ENCODE measurements around the gene RWDD3.

The RWDD3 gene

GRCh38 chr1:95216292-95216990 is 17.6 kb upstream of the RWDD3 start:
- Histone ChIP-seq H3K36me3 (ENCODE audit: insufficient read depth, low read length) (no peaks in the 10 kb centered on the region), H3K27me3 (ENCODE audit: insufficient read depth, low read length) (peaks cover 6% of the 10 kb centered on the region), H2AFZ (ENCODE audit: low read depth, low read length) (no peak overlapping the region), H3K4me1 (ENCODE audit: insufficient read depth, low read length) (no peaks in the 10 kb centered on the region), H3K4me3 (ENCODE audit: low read length) (no peak overlapping the region), H3K9me3 (ENCODE audit: low read length) (no peaks in the 10 kb centered on the region)

GRCh38 chr1:95217371-95217770 is 16.6 kb upstream of the RWDD3 start:
- no peak overlapping the region for H2AFZ ChIP-seq (ENCODE audit: low read depth, low read length)
- no peaks in the 10 kb centered on the region for H3K36me3 ChIP-seq (ENCODE audit: insufficient read depth, low read length)
- peaks cover 6% of the 10 kb centered on the region for H3K27me3 ChIP-seq (ENCODE audit: insufficient read depth, low read length)
- no peaks in the 10 kb centered on the region for H3K9me3 ChIP-seq (ENCODE audit: low read length)
- H3K4me1 ChIP-seq (ENCODE audit: insufficient read depth, low read length), result no peaks in the 10 kb centered on the region
- H3K4me3 ChIP-seq (ENCODE audit: low read length), result no peak overlapping the region

- peaks cover 6% of the 10 kb centered on the region for H3K27me3 ChIP-seq (ENCODE audit: insufficient read depth, low read length)
- H3K9me3 ChIP-seq (ENCODE audit: low read length), result no peaks in the 10 kb centered on the region
- no peaks in the 10 kb centered on the region for H3K36me3 ChIP-seq (ENCODE audit: insufficient read depth, low read length)
- H2AFZ ChIP-seq (ENCODE audit: low read depth, low read length), result no peak overlapping the region
- H3K4me3 ChIP-seq (ENCODE audit: low read length), result no peak overlapping the region
- H3K4me1 ChIP-seq (ENCODE audit: insufficient read depth, low read length), result no peaks in the 10 kb centered on the region
These were observed 14.6 kb upstream of the RWDD3 start for GRCh38 chr1:95219407-95219806.

GRCh38 chr1:95221306-95221705 is 12.7 kb upstream of the RWDD3 start:
- Histone ChIP-seq H2AFZ (ENCODE audit: low read depth, low read length) (no peak overlapping the region), H3K36me3 (ENCODE audit: insufficient read depth, low read length) (no peaks in the 10 kb centered on the region), H3K4me3 (ENCODE audit: low read length) (no peak overlapping the region), H3K27me3 (ENCODE audit: insufficient read depth, low read length) (peaks cover 6% of the 10 kb centered on the region), H3K9me3 (ENCODE audit: low read length) (no peaks in the 10 kb centered on the region), H3K4me1 (ENCODE audit: insufficient read depth, low read length) (no peaks in the 10 kb centered on the region)

GRCh38 chr1:95222629-95223028 is 11.4 kb upstream of the RWDD3 start:
- Histone ChIP-seq H3K9me3 (ENCODE audit: low read length) (no peaks in the 10 kb centered on the region), H3K4me3 (ENCODE audit: low read length) (no peak overlapping the region), H2AFZ (ENCODE audit: low read depth, low read length) (no peak overlapping the region), H3K27me3 (ENCODE audit: insufficient read depth, low read length) (no peaks in the 10 kb centered on the region), H3K4me1 (ENCODE audit: insufficient read depth, low read length) (no peaks in the 10 kb centered on the region), H3K36me3 (ENCODE audit: insufficient read depth, low read length) (no peaks in the 10 kb centered on the region)

- H3K27me3 ChIP-seq (ENCODE audit: insufficient read depth, low read length), result no peaks in the 10 kb centered on the region
These were observed 10.9 kb upstream of the RWDD3 start for GRCh38 chr1:95223110-95223509.

GRCh38 chr1:95226781-95227660 is 7.0 kb upstream of the RWDD3 start:
- Histone ChIP-seq H3K9me3 (ENCODE audit: low read length) (no peaks in the 10 kb centered on the region), H2AFZ (ENCODE audit: low read depth, low read length) (no peak overlapping the region)

More at GRCh38 chr1:95223110-95223509, 10.9 kb upstream of the RWDD3 start:
- Histone ChIP-seq H3K36me3 (ENCODE audit: insufficient read depth, low read length) (no peaks in the 10 kb centered on the region), H3K4me3 (ENCODE audit: low read length) (no peak overlapping the region), H2AFZ (ENCODE audit: low read depth, low read length) (no peak overlapping the region), H3K4me1 (ENCODE audit: insufficient read depth, low read length) (no peaks in the 10 kb centered on the region), H3K9me3 (ENCODE audit: low read length) (no peaks in the 10 kb centered on the region)

GRCh38 chr1:95229037-95229436 is 5.0 kb upstream of the RWDD3 start:
- no peak overlapping the region for H2AFZ ChIP-seq (ENCODE audit: low read depth, low read length)
- H3K4me1 ChIP-seq (ENCODE audit: insufficient read depth, low read length), result peaks cover 3% of the 10 kb centered on the region
- peaks cover 4% of the 10 kb centered on the region for H3K27me3 ChIP-seq (ENCODE audit: insufficient read depth, low read length)
- H3K4me3 ChIP-seq (ENCODE audit: low read length), result no peak overlapping the region
- H3K9me3 ChIP-seq (ENCODE audit: low read length), result no peaks in the 10 kb centered on the region
- H3K36me3 ChIP-seq (ENCODE audit: insufficient read depth, low read length), result no peaks in the 10 kb centered on the region

More at GRCh38 chr1:95226781-95227660, 7.0 kb upstream of the RWDD3 start:
- Histone ChIP-seq H3K36me3 (ENCODE audit: insufficient read depth, low read length) (no peaks in the 10 kb centered on the region), H3K4me1 (ENCODE audit: insufficient read depth, low read length) (no peaks in the 10 kb centered on the region), H3K27me3 (ENCODE audit: insufficient read depth, low read length) (peaks cover 4% of the 10 kb centered on the region), H3K4me3 (ENCODE audit: low read length) (no peak overlapping the region)

- H3K4me1 ChIP-seq (ENCODE audit: insufficient read depth, low read length), result peaks cover 5% of the 10 kb centered on the region
- H3K27me3 ChIP-seq (ENCODE audit: insufficient read depth, low read length), result peaks cover 4% of the 10 kb centered on the region
- no peak overlapping the region for H2AFZ ChIP-seq (ENCODE audit: low read depth, low read length)
- no peaks in the 10 kb centered on the region for H3K36me3 ChIP-seq (ENCODE audit: insufficient read depth, low read length)
- no peaks in the 10 kb centered on the region for H3K9me3 ChIP-seq (ENCODE audit: low read length)
- no peak overlapping the region for H3K4me3 ChIP-seq (ENCODE audit: low read length)
These were observed 4.3 kb upstream of the RWDD3 start for GRCh38 chr1:95229706-95230105.

- no peaks in the 10 kb centered on the region for H3K36me3 ChIP-seq (ENCODE audit: insufficient read depth, low read length)
- no peak overlapping the region for H2AFZ ChIP-seq (ENCODE audit: low read depth, low read length)
- H3K4me3 ChIP-seq (ENCODE audit: low read length), result no peak overlapping the region
- no peaks in the 10 kb centered on the region for H3K9me3 ChIP-seq (ENCODE audit: low read length)
- H3K4me1 ChIP-seq (ENCODE audit: insufficient read depth, low read length), result peaks cover 5% of the 10 kb centered on the region
- H3K27me3 ChIP-seq (ENCODE audit: insufficient read depth, low read length), result peaks cover 4% of the 10 kb centered on the region
These were observed 3.8 kb upstream of the RWDD3 start for GRCh38 chr1:95230256-95230655.

GRCh38 chr1:95230768-95231191 is 3.2 kb upstream of the RWDD3 start:
- Histone ChIP-seq H3K36me3 (ENCODE audit: insufficient read depth, low read length) (no peaks in the 10 kb centered on the region), H3K27me3 (ENCODE audit: insufficient read depth, low read length) (peaks cover 4% of the 10 kb centered on the region)

GRCh38 chr1:95232646-95233318 is 1.2 kb upstream of the RWDD3 start:
- peak overlapping the region; percentile 86 for H2AFZ ChIP-seq (ENCODE audit: low read depth, low read length)
- H3K9me3 ChIP-seq (ENCODE audit: low read length), result no peaks in the 10 kb centered on the region
- no peaks in the 10 kb centered on the region for H3K36me3 ChIP-seq (ENCODE audit: insufficient read depth, low read length)
- peaks cover 4% of the 10 kb centered on the region for H3K27me3 ChIP-seq (ENCODE audit: insufficient read depth, low read length)
- peaks cover 5% of the 10 kb centered on the region for H3K4me1 ChIP-seq (ENCODE audit: insufficient read depth, low read length)
- no peak overlapping the region for H3K4me3 ChIP-seq (ENCODE audit: low read length)

More at GRCh38 chr1:95230768-95231191, 3.2 kb upstream of the RWDD3 start:
- no peak overlapping the region for H2AFZ ChIP-seq (ENCODE audit: low read depth, low read length)
- H3K9me3 ChIP-seq (ENCODE audit: low read length), result no peaks in the 10 kb centered on the region
- peaks cover 5% of the 10 kb centered on the region for H3K4me1 ChIP-seq (ENCODE audit: insufficient read depth, low read length)
- H3K4me3 ChIP-seq (ENCODE audit: low read length), result no peak overlapping the region

GRCh38 chr1:95233319-95233736 is 682 bp upstream of the RWDD3 start:
- Histone ChIP-seq H3K4me3 (ENCODE audit: low read length) (peak overlapping the region; percentile 63), H3K9me3 (ENCODE audit: low read length) (no peaks in the 10 kb centered on the region), H2AFZ (ENCODE audit: low read depth, low read length) (peak overlapping the region; percentile 86), H3K4me1 (ENCODE audit: insufficient read depth, low read length) (peaks cover 5% of the 10 kb centered on the region), H3K27me3 (ENCODE audit: insufficient read depth, low read length) (peaks cover 4% of the 10 kb centered on the region), H3K36me3 (ENCODE audit: insufficient read depth, low read length) (no peaks in the 10 kb centered on the region)

Measured in neuron (in vitro differentiated cells).